ENCODE measurements around the gene COMMD2. TPM values are rescaled to one million over a fixed set of nuclear protein-coding genes. Genes with fewer than 3 reads are reported as not detected.
A peak's percentile ranks its signal among the peaks of the same experiment; 100 is the strongest.

COMMD2 gene
- total RNA-seq, 2 experiments from 2014 or later = 27.3 to 28.0 TPM

DNA sequence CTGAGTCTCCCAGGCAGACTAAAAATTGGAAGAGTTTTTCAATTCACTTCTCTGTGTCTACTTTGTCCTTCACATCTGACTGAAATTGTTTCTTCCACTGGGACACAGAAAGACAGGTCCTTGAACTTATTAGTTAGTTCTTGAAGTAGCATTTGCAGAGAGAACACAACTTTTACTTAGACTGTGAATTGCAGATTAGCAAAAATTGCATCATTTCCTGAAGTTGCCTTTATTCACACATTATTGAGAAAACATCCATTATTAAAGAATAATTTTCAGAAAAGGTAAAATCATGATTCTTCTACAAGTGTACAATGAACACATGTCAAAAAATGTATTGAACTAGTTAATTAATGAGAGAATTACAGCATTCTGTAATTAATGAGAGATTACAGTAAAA lies 1.4 kb upstream of the COMMD2 start:
- peaks cover 26% of the 10 kb centered on the region for H3K4me1 Mint-ChIP-seq (ENCODE audit: low read depth)
- no peak overlapping the region for H3K27ac Mint-ChIP-seq
- H3K36me3 Mint-ChIP-seq (ENCODE audit: low read depth) = peaks cover 5% of the 10 kb centered on the region
- intact Hi-C loops (cut with micrococcal nuclease) = loop anchor here (2.0 to 10.0 kb wide), 6 partner anchors 51 to 759 kb away; partner anchors contain the start of genes GYG1, HPS3, PFN2 and TSC22D2
- DNase-seq = no peak
- no peaks in the 10 kb centered on the region for H3K9me3 Mint-ChIP-seq
- CTCF ChIA-PET = interaction anchor here (2.7 kb wide), 1 partner anchor 223 kb away, joined by 10 read pairs; no protein-coding TSS in a partner anchor
- H3K4me3 Mint-ChIP-seq = peak overlapping the region; percentile 96
- no peaks in the 10 kb centered on the region for H3K27me3 Mint-ChIP-seq (ENCODE audit: low read depth)

DNA sequence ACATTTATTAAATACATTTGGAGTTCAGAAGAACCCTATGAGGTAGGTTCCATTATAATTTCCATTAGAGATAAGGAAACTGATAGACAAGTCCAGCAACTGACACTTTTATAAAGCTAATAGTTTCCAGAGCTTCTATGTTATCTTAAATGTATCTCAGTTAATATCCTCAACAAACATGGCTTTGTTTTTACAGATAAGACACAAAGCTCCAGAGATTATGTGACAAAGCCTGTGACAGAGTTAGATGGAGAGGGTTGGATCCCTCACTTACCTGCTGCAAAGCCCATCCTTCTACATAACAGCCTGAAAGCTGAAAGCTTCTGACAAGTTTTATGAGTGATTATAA lies 473 bp upstream of the COMMD2 start:
- intact Hi-C loops (cut with micrococcal nuclease) = loop anchor here (1.0 to 10.0 kb wide), 9 partner anchors 50 to 758 kb away; partner anchors contain the start of genes GYG1, HPS3, PFN2 and RNF13
- no peak for DNase-seq
- CTCF ChIA-PET = interaction anchor here (0.7 to 2.7 kb wide), 8 partner anchors 10 to 241 kb away, joined by 3 to 10 read pairs (median 4); no protein-coding TSS in a partner anchor
- peak overlapping the region; percentile 96 for H3K4me3 Mint-ChIP-seq
- H3K4me1 Mint-ChIP-seq (ENCODE audit: low read depth) = peaks cover 26% of the 10 kb centered on the region
- H3K9me3 Mint-ChIP-seq = no peaks in the 10 kb centered on the region
- peak overlapping the region; percentile 87 for H3K27ac Mint-ChIP-seq
- H3K36me3 Mint-ChIP-seq (ENCODE audit: low read depth) = peaks cover 9% of the 10 kb centered on the region
- H3K27me3 Mint-ChIP-seq (ENCODE audit: low read depth) = no peaks in the 10 kb centered on the region

DNA sequence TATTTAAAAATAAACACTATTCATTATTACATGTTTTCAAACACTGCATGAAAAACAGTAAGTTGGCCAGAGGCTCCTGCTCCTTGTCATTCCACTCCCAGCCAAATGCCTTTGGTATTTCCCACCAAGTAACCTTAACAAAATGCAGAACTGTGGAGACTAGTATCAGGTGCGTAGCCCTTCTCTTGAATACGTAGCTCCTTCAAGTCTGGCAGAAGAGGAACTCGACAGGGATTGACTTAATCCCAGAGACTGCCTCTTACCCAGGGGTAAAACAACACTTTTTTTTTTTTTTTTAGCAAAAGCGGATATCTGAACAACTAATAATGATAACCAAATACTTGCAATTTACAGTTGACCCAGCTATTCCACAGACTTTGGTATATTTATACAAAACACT lies 738 bp downstream of the COMMD2 start:
- Mint-ChIP-seq H3K9me3 (no peaks in the 10 kb centered on the region), H3K27ac (peak overlapping the region; percentile 87), H3K27me3 (ENCODE audit: low read depth) (no peaks in the 10 kb centered on the region), H3K4me3 (peak overlapping the region; percentile 96), H3K4me1 (ENCODE audit: low read depth) (peaks cover 26% of the 10 kb centered on the region), H3K36me3 (ENCODE audit: low read depth) (peaks cover 18% of the 10 kb centered on the region)
- CTCF ChIA-PET = interaction anchor here (0.6 to 2.7 kb wide), 6 partner anchors 20 to 263 kb away, joined by 3 to 10 read pairs (median 4); no protein-coding TSS in a partner anchor
- intact Hi-C loops (cut with micrococcal nuclease) = loop anchor here (5.0 to 10.0 kb wide), 5 partner anchors 49 to 757 kb away; partner anchors contain the start of genes GYG1, HPS3, PFN2 and TSC22D2
- DNase-seq = no peak

DNA sequence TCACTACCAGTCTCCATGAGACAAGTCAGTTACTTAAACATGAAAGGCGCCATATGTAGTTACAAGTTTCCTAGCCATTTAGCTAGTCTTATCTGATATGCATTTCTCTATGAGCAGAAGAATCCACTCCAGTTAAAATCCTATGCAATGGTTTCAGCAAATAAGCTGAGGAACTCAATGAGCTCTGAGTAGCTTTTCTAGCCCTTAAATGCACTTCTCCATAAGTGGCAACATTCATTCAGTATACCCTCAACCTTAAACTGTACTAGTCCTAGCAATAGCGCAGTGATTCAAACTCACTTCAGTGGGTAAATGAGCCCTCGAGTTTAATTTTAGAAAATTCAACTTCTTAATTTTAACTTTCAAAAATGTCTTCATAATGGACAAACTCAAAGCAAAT lies 7.7 kb downstream of the COMMD2 start:
- H3K4me3 Mint-ChIP-seq = no peak overlapping the region
- no peaks in the 10 kb centered on the region for H3K27me3 Mint-ChIP-seq (ENCODE audit: low read depth)
- H3K4me1 Mint-ChIP-seq (ENCODE audit: low read depth) = peaks cover 2% of the 10 kb centered on the region
- H3K27ac Mint-ChIP-seq = no peak overlapping the region
- H3K36me3 Mint-ChIP-seq (ENCODE audit: low read depth) = peaks cover 34% of the 10 kb centered on the region
- CTCF ChIA-PET = interaction anchor here (0.9 kb wide), 1 partner anchor 23 kb away, joined by 3 read pairs; no protein-coding TSS in a partner anchor
- no peak for DNase-seq
- intact Hi-C loops (cut with micrococcal nuclease) = no loop called here
- H3K9me3 Mint-ChIP-seq = no peaks in the 10 kb centered on the region

DNA sequence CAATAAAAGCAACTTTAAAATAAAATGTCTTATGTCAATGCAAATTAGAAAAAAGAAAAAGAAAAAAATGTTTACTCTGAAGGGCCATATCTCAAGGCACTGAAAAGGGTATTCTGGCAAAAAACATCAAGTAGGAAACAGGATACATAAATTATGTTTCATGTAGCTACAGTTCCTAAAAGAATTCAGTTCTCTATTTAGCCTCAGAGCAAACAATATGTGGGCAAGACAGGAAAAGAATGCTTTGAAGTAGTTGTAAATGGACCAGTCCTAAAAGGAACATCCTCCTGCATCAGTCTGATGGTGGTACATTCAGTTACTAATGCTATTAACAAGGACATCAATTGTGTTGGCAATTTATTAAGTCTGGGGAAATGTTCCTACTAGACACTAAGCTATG lies 8.1 kb downstream of the COMMD2 start:
- Mint-ChIP-seq H3K36me3 (ENCODE audit: low read depth) (peaks cover 36% of the 10 kb centered on the region), H3K27ac (no peak overlapping the region), H3K4me3 (no peak overlapping the region), H3K4me1 (ENCODE audit: low read depth) (peaks cover 2% of the 10 kb centered on the region), H3K9me3 (no peaks in the 10 kb centered on the region), H3K27me3 (ENCODE audit: low read depth) (no peaks in the 10 kb centered on the region)
- CTCF ChIA-PET = interaction anchor here (0.9 kb wide), 1 partner anchor 24 kb away, joined by 3 read pairs; no protein-coding TSS in a partner anchor
- DNase-seq = no peak
- intact Hi-C loops (cut with micrococcal nuclease) = no loop called here

DNA sequence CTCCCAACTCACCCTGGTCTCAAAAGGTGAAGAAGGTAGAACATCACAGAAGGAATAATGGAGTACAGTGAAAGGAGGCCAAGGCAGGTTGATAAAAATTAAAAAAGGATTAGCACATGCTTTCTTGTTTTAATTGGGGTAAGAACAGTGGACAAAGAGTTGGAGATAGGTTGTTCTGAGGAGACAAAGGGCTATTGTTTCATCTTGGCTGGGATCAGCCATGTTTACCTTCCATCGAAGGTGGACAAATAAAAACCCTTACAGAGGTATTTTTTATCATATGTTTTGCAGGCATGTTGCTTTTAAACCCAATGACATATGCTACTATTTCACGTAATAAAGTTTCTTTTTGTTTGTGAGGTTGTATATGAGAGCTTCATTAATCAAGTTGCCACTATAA lies 12.9 kb downstream of the COMMD2 start:
- Mint-ChIP-seq H3K36me3 (ENCODE audit: low read depth) (peaks cover 15% of the 10 kb centered on the region), H3K9me3 (no peaks in the 10 kb centered on the region), H3K4me1 (ENCODE audit: low read depth) (no peaks in the 10 kb centered on the region), H3K27ac (no peak overlapping the region), H3K4me3 (no peak overlapping the region), H3K27me3 (ENCODE audit: low read depth) (no peaks in the 10 kb centered on the region)
- CTCF ChIA-PET = no interaction called here
- DNase-seq = no peak
- intact Hi-C loops (cut with micrococcal nuclease) = no loop called here

DNA sequence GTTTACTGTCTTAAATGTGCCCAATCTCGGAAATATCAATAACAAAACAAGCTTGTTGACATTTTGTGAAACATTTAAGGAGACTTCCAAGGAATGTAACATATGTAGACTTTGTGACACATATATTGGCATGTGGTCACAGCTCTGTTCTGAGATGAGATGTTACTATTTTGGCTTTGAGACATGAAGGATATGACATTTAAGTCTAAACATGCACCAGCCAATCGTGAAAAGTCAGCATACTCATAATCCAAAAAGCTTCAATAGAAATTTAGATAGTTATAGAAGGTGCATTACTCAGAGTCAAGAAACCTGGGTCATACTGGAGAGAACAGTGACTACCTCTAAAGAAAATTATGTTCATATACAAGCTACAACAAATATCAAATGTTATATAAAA lies 13.4 kb downstream of the COMMD2 start:
- intact Hi-C loops (cut with micrococcal nuclease) = no loop called here
- Mint-ChIP-seq H3K4me1 (ENCODE audit: low read depth) (no peaks in the 10 kb centered on the region), H3K9me3 (no peaks in the 10 kb centered on the region), H3K27ac (no peak overlapping the region), H3K36me3 (ENCODE audit: low read depth) (peaks cover 15% of the 10 kb centered on the region), H3K27me3 (ENCODE audit: low read depth) (no peaks in the 10 kb centered on the region), H3K4me3 (no peak overlapping the region)
- CTCF ChIA-PET = no interaction called here
- no peak for DNase-seq

DNA sequence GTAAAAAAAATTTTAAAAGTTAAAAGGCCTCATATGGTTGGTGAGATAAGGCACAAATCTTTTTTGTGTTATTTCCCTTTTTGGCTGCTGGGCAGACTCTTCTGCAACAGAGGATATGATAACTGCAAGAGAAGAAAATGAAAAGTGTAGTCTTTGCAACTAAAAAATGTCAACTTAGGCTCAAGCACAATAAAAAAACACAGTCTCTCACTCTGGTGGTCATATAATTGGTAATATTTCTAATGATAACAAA lies 15.4 kb downstream of the COMMD2 start:
- Mint-ChIP-seq H3K4me3 (no peak overlapping the region), H3K27ac (no peak overlapping the region), H3K9me3 (no peaks in the 10 kb centered on the region), H3K36me3 (ENCODE audit: low read depth) (peaks cover 15% of the 10 kb centered on the region), H3K4me1 (ENCODE audit: low read depth) (no peaks in the 10 kb centered on the region), H3K27me3 (ENCODE audit: low read depth) (no peaks in the 10 kb centered on the region)
- no peak for DNase-seq
- CTCF ChIA-PET = interaction anchor here (0.5 to 0.6 kb wide), 2 partner anchors 74 to 213 kb away, joined by 3 to 6 read pairs; no protein-coding TSS in a partner anchor
- intact Hi-C loops (cut with micrococcal nuclease) = no loop called here

DNA sequence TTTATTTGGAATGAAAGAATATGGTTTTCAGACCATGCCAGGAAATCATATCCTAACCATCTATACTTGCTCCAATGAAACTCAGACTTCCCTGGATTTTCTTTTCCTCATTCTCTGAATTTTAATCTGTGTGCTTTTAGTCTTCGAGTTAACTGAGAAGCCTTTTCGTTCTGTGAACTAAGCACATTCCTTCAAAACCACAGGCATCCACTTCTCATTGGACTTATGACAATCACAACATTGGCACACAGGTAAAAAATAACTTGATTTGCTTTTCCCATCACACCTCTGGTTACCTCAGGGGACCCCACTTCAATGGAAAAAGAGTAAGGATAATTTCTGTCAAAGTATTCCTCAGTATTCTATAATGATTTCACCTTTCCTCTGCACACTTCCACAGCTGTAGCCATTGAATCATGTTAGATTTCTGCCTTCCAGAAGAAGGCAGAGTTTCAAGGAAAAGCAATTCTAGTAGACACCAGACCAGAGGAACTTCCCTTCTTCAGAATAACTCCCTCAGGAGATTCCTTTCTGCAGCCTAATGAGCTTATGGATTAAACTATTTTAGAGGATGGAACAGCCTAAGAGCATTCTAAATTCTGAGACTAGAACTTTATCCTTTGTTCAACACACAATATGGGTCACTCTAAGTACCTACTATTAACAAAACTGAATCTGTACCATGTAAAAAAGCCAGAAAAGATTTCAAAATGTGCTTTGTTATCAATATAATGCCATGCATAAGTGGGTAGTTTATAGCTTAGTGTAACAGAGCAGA lies 15.9 kb downstream of the COMMD2 start:
- CTCF ChIA-PET = interaction anchor here (0.6 kb wide), 1 partner anchor 212 kb away, joined by 3 read pairs; no protein-coding TSS in a partner anchor
- Mint-ChIP-seq H3K27me3 (ENCODE audit: low read depth) (no peaks in the 10 kb centered on the region), H3K4me1 (ENCODE audit: low read depth) (no peaks in the 10 kb centered on the region), H3K4me3 (no peak overlapping the region), H3K9me3 (no peaks in the 10 kb centered on the region), H3K27ac (no peak overlapping the region), H3K36me3 (ENCODE audit: low read depth) (peaks cover 13% of the 10 kb centered on the region)
- intact Hi-C loops (cut with micrococcal nuclease) = no loop called here
- DNase-seq = no peak

DNA sequence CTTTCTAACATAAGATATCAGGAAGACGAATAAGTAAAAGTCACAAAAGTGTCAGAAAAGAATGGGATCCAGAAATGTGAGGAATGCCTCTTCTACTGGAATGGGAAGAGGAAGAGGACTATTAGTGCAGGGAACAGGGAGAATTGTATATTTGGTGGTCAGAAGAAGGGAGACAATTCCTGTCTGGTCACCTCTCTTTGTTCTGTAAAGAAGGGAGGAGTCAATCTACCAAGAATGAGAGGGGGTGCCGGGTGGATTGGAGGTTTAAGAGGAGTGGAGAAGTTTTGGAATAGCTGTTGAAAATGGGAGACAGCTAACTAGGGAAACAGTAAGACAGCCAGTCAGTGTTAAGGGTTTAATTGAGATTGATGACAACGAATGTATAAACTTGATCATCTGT lies 20.1 kb downstream of the COMMD2 start:
- Mint-ChIP-seq H3K4me1 (ENCODE audit: low read depth) (no peaks in the 10 kb centered on the region), H3K27me3 (ENCODE audit: low read depth) (no peaks in the 10 kb centered on the region), H3K36me3 (ENCODE audit: low read depth) (no peaks in the 10 kb centered on the region), H3K27ac (no peak overlapping the region), H3K4me3 (no peak overlapping the region), H3K9me3 (no peaks in the 10 kb centered on the region)
- no peak for DNase-seq
- CTCF ChIA-PET = no interaction called here
- intact Hi-C loops (cut with micrococcal nuclease) = no loop called here

DNA sequence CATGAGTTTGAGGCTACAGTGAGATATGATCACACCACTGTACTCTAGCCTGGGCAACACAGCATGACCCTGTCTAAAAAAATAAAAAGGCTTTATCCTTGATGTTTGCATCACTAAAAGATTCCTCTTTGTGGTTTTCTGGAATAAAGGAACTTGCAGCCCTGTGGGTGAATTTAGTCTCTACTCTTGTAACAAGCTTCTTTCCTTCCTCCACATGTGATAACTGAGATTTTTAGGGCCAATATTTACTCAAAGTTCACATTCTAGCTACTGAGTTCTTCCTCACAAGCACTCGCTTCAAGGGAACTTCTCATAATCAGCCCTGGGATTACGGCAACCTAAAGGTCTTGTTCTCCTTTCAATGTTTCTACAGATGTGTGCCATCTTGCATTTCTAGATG lies 24.6 kb downstream of the COMMD2 start:
- no peaks in the 10 kb centered on the region for H3K4me1 Mint-ChIP-seq (ENCODE audit: low read depth)
- H3K4me3 Mint-ChIP-seq = no peak overlapping the region
- CTCF ChIA-PET = no interaction called here
- H3K9me3 Mint-ChIP-seq = no peaks in the 10 kb centered on the region
- peaks cover 3% of the 10 kb centered on the region for H3K36me3 Mint-ChIP-seq (ENCODE audit: low read depth)
- intact Hi-C loops (cut with micrococcal nuclease) = no loop called here
- no peak overlapping the region for H3K27ac Mint-ChIP-seq
- no peaks in the 10 kb centered on the region for H3K27me3 Mint-ChIP-seq (ENCODE audit: low read depth)
- DNase-seq = no peak

DNA sequence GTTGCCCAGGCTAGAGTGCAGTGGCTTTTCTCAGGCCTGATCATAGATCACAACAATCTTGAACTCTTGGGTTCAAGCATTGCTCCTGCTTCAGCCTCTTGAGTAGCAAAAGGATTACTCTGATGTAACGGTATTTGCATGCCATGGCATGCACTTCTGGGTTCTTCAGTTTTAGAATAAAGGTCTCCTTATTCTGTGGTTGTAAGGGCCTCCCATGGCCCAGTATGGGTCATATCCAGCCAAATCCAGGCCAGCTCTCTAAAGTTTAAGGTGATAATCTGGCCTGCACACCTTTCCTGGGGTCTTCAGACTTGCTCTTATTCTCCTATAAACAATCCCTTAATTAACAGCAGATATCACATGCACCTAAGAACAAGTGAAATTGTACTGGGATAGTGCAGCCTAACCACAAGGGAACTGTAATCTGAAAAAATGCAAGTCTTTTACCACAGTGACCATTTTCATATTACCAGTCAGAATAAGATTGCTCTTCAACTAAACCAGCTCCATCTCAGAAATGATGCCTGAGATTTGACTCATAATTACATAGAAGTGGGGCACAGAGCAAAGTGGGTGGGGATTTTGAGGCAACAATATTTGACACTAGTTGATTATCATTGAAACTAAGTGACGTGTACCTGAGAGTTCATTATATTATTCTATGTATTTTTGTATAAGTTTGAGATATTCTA lies 25.4 kb downstream of the COMMD2 start:
- Mint-ChIP-seq H3K27ac (no peak overlapping the region), H3K9me3 (peaks cover 5% of the 10 kb centered on the region), H3K4me1 (ENCODE audit: low read depth) (no peaks in the 10 kb centered on the region), H3K27me3 (ENCODE audit: low read depth) (no peaks in the 10 kb centered on the region), H3K4me3 (no peak overlapping the region), H3K36me3 (ENCODE audit: low read depth) (peaks cover 3% of the 10 kb centered on the region)
- intact Hi-C loops (cut with micrococcal nuclease) = no loop called here
- CTCF ChIA-PET = interaction anchor here (0.6 kb wide), 1 partner anchor 236 kb away, joined by 3 read pairs; no protein-coding TSS in a partner anchor
- no peak for DNase-seq
